NCI-H2196 treated with DMSO at 0.1 percent for 48 hours (cell line): ENCODE results near the gene CNOT4.

Source experiments
- DNase-seq: peaks from one replicate; lab custom pipeline; 2025; ENCODE audit not compliant: unreplicated experiment; lab: John Stamatoyannopoulos, UW

CNOT4 gene

GRCh38 chr7:135509839-135510591 is at the start of gene CNOT4:
TSS of gene CNOT4 (minus strand) at chr7:135510102. CDS start at chr7:135438331, 71,771 bp downstream.
- DNase-seq, result peak; percentile 95

- no peak for DNase-seq
Observed at GRCh38 chr7:135558881-135559280, 49.0 kb upstream of the CNOT4 start.

GRCh38 chr7:135558337-135558767 is 48.5 kb upstream of the CNOT4 start:
- DNase-seq, result peak; percentile 47

DNA sequence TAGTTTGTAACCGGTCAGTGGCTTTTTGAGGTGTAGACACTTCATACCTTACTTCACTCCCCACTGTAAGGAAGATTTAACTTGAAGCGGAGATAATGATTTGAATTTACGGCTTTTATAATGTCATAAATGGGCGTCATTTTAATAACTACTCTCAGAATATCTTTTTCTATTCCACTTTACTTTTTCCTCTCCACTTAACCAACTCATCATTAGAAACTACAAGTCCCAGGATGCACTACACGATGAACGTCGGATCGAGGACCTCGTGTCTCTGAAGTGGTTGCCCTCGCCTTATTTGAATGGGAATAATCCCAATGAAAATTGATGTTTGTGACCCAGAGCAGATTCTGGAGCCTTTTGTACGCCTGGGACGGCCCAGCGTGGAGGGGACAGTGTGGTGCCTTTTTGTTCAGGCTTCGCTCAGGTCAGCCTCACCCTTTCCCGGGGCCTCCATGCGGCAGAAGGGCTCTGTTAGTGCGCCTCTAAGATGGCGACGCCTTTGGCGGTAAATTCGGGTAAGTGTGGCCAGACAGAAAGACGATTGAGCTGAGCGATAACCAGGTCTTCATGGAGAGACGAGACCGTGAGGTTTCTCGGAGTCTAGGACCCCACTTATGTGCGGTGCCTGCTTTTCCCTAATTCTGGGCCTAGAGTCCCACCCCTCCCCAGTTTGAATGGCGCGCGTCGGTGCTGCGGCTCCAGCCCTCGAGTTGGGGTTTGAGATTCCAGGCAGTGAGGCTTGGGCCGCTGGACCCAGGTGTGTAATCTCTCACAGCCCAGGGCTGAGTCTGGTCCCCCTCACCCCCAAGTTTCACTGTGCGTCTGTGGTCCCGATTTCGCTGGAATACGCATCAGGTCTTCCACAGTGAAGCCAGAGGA is 47.8 kb upstream of the CNOT4 start, which contains the start of gene NUP205:
Gene NUP205, plus strand, starts transcription at position 463 of the 882 bp plus-strand sequence. Its CDS starts 28 bp downstream, at position 491.
- peak; percentile 77 for DNase-seq

DNA sequence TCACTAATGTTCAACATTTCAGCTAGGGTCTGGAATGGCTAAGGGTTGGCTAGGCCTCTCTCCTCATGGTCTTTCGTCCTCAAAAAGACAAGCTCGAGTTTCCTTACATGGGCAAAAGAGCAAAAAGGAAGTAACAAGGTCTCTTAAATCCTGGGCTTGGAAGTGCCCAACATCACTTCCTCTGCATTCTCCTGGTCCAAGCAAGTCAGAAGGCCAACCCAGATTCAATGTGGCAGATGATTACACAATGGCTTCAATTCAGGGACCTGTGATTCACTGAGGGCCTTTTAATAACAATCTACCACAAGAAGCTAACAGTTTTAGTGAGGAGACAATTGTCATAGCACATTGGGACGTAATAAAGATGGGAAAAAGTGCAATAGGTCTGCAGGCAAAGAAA is 43.4 kb upstream of the CNOT4 start:
- DNase-seq, result no peak

- no peak for DNase-seq
Observed at GRCh38 chr7:135552148-135552547, 42.2 kb upstream of the CNOT4 start.

DNA sequence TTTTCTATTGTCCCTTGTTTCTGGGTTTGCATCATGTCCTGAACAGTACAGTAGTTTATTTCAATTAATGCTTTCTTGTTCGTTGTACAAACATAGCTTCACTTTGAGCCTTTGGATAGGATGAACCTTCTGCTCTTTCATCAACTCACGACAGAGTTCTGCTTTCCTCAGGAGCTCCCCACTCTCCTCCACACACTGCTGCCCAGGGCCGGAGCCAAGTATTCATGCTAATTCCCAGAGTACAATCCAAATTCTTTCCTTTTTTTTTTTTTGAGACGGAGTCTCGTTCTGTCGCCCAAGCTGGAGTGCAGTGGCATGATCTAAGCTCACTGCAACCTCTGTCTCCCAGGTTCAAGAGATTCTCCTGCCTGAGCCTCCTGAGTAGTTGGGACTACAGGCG is 40.3 kb upstream of the CNOT4 start:
- no peak for DNase-seq

- DNase-seq, result no peak
Observed at GRCh38 chr7:135541029-135541428, 31.1 kb upstream of the CNOT4 start.

GRCh38 chr7:135539629-135540028 is 29.7 kb upstream of the CNOT4 start:
- no peak for DNase-seq

DNA sequence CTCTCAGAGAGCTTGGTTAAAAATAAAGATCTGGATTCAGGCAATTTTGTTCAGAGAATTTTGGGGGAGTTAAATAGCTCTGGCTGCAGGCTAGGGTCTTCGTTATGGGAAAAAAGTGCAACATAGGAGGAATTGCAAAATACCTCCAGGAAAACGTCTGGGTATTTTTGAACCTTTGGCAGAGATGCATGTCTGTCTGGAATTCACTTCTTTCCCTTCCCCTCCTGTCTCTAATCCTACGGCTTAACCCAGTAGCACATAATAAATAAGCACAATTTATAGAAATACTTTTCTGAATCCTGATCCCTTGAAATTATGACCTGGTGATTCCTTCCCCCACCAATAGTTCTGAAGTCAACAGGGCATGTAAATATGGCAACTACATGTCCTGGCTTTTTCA is 28.5 kb upstream of the CNOT4 start:
- no peak for DNase-seq

- no peak for DNase-seq
Observed at GRCh38 chr7:135537905-135538304, 28.0 kb upstream of the CNOT4 start.

GRCh38 chr7:135537453-135537852 is 27.6 kb upstream of the CNOT4 start:
- DNase-seq, result no peak

DNA sequence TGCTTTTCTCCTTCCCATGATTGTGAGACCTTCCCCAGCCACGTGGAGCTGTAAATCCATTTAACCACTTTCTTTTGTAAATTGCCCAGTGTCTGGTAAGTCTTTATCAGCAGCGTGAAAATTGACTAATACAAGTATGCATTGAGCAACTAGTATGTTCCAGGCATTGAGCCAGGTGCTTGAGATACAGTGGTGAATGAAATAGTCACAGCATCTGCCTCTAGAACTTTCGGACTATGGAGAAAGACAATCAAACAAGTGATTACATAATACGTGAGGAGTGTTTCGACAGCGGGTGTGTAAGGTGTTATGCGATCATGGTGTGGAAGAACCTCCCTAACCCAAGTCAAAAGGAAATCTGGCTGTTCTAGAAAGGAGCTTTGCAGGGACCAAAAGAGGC is 26.2 kb upstream of the CNOT4 start:
- DNase-seq, result no peak

GRCh38 chr7:135527025-135527424 is 17.1 kb upstream of the CNOT4 start:
- DNase-seq, result no peak

DNA sequence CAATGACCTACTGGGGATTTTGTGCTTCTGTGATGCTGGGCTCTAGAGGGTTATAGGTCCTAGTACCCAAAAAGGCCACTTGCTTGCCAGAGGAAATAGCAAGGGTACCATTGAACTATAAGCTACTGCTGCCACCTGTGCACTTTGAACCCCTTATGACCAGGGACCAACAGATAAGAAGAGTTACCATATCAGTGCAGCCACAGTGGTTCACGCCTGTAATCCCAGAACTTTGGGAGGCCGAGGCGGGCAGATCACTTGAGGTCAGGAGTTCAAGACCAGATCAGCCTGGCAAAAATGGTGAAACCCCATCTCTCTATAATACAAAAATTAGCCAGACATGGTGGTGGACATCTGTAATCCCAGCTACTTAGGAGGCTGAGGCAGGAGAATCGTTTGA is 15.5 kb upstream of the CNOT4 start:
- DNase-seq, result no peak

GRCh38 chr7:135523146-135523545 is 13.2 kb upstream of the CNOT4 start:
- no peak for DNase-seq

GRCh38 chr7:135522509-135522908 is 12.6 kb upstream of the CNOT4 start:
- no peak for DNase-seq

DNA sequence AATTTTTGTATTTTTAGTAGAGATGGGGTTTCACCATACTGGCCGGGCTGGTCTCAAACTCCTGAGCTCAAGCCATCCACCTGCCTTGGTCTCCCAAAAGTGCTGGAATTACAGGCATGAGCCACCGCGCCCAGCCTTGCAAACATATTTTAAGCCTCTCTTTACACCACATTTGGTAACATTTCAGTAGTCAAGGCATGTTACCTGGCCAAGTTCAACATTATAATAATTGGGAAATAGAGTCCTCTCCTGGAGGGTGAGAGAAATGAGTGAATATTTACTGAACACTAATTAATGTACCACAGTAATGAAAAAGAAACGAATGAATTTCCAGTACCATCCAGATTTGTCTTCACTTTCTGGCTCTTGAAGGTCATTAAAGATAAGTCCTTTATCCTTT is 10.0 kb upstream of the CNOT4 start:
- no peak for DNase-seq

DNA sequence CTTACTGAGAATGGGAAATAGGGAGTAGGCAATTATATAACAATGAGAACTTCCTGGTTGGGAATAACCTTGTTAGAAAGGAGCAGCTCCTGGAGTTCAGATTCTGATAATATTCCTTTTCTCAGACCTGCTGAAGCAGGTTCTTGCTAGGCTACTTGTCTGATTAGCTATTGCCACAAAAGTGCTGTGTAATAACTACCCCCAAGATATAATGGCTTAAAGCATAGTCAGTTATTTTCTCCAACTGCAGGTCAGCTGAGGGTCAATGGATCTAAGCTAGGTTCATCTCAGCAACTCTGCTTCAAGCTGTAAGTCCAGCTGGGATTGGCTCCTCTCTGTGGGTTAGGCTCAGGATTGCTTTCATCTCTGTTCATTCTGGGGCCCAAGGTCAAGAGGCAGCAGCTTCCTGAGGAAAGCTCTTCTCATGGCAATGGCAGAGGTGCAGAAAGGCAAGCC is 9.4 kb upstream of the CNOT4 start:
- no peak for DNase-seq

DNA sequence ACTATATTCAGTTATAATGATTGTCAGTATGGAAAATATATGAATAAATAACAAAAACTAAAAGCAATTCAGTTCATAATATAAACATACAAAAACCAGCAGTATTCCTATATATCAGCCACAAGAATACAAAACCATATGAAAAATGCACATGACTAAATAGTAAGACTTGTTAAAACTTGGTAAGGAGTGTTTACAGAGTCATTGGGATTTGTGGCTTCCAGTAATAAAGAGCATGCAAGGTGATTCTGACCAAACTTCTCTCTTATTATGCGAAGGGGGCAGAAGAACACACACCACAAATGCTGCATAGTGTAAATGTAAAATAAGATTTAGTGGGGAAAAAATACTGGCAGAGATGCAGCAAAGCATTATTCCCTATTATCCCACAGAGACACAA is 8.8 kb upstream of the CNOT4 start:
- no peak for DNase-seq

DNA sequence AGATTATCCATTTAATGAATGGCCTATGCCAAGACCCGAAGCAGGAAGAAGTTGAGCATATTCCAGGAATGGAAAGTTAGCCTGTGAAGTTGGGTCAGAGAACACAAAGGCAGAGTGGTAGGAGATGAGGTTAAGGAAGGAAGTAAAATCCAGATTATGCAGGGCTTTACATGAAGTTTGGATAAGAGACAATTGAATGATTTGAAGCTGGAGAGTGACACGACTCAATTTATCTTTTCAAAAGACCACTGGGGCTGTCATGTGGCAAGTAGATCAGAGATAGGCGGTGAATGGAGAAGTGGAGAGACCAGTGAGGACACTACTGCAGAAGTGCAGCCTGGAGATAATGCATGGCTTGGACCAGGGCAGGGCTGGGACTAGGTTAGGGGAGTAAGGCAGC is 7.2 kb upstream of the CNOT4 start:
- no peak for DNase-seq

DNA sequence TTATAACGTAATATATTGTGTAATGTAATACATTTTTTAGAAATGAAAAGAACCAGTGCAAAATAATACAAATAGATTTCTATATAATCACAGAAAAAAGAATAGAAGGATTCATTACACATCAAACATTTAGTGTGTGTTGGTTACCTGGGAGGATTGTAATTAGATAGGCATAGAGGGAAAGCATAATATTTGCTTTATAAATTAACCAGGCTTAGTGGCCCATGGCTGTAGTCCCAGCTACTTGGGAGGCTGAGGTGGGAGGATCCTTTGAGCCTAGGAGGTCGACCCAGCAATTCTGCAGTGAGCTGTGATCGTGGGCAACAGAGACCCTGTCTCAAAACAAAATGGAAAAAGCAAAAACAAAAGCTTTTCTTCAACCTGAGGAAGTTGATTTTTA is 5.0 kb upstream of the CNOT4 start:
- DNase-seq, result peak; percentile 17
